Measurements from ENCODE around the gene PRMT3. TPM values are rescaled to one million over a fixed set of nuclear protein-coding genes. Genes with fewer than 3 reads are reported as not detected.

PRMT3 gene
- total RNA-seq, 2 experiments from 2014 or later: 11.2 to 11.8 TPM

DNA sequence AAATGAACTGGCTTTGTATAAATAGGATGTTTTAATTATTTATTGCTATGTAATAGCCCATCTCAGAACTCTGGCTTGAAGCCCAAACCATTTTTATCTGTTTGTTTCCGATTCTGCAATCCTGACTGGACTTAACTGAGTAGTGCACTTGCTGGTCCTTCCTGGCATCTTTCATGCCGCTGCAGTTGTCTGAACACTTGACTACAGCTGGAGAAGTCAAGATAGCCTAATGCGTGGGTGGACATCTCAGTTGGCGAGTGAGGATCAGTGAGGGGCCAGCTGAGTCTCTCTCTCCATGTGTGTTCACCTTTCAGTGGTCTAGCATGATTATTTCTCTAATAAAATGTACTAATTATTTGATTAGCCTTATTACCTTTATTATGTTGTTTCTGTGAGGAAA is 105.8 kb downstream of the PRMT3 start:
- POLR2A ChIA-PET: no interaction called here
- no peak overlapping the region for H3K4me3 ChIP-seq (ENCODE audit: low read length)
- H3K4me1 ChIP-seq (ENCODE audit: insufficient read depth, low read length): no peaks in the 10 kb centered on the region
- CTCF ChIA-PET: no interaction called here
- Mint-ChIP-seq H3K4me3 (no peak overlapping the region), H3K27me3 (no peaks in the 10 kb centered on the region), H3K27ac (no peak overlapping the region), H3K4me1 (ENCODE audit: low read depth) (no peaks in the 10 kb centered on the region), H3K36me3 (ENCODE audit: low read depth) (peaks cover 67% of the 10 kb centered on the region), H3K9me3 (no peaks in the 10 kb centered on the region)
- DNase-seq: no peak
- TF ChIP-seq, protein P1, sequence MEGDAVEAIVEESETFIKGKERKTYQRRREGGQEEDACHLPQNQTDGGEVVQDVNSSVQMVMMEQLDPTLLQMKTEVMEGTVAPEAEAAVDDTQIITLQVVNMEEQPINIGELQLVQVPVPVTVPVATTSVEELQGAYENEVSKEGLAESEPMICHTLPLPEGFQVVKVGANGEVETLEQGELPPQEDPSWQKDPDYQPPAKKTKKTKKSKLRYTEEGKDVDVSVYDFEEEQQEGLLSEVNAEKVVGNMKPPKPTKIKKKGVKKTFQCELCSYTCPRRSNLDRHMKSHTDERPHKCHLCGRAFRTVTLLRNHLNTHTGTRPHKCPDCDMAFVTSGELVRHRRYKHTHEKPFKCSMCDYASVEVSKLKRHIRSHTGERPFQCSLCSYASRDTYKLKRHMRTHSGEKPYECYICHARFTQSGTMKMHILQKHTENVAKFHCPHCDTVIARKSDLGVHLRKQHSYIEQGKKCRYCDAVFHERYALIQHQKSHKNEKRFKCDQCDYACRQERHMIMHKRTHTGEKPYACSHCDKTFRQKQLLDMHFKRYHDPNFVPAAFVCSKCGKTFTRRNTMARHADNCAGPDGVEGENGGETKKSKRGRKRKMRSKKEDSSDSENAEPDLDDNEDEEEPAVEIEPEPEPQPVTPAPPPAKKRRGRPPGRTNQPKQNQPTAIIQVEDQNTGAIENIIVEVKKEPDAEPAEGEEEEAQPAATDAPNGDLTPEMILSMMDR (IDR thresholded peaks at IDR 0.05): no peak
- H3K36me3 ChIP-seq (ENCODE audit: insufficient read depth, low read length): peaks cover 27% of the 10 kb centered on the region
- H3K27me3 ChIP-seq (ENCODE audit: control insufficient read depth in 1 of 2, insufficient read depth in 2 of 2, low read length in 2 of 2): no peaks in the 10 kb centered on the region
- intact Hi-C loops (cut with DNase I, micrococcal nuclease): no loop called here
- no peak for ATAC-seq (ENCODE audit: poor library complexity)
- no peak overlapping the region for H3K27ac ChIP-seq (ENCODE audit: low read depth in 1 of 2, low read length in 2 of 2)
- H3K9me3 ChIP-seq (ENCODE audit: control insufficient read depth in 1 of 2, insufficient read depth in 1 of 2, low read length in 2 of 2): no peaks in the 10 kb centered on the region

DNA sequence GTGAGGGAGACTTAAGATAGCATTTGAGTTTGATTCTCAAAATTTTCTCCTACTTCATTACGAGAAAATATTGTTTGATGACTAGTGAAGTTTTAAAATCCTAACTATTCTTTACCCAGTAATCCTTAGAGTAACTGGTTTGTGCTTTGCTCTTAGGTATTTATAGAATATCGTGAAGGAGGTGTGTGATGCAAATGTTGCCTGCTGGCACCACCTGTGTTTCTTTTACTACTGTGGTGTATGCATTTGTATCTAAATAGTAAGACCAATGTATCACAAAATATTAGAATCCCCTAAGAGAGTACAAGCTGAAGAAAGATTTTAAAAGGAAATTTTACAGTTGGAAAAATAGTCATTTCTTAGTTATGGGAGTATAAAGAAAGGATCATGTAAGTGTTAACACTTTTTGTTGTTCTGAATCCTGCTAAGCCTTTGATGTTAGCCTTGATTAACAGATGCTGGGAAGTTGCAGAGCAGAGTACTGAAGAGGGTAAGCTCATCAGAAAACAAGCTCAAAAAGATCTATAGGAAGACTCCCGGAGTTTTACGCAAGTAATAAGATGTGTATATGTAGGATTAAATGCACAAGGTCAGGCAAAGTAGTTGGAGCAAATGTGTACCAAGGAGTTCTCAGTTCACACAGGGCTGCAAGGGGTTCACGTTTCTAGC is 109.7 kb downstream of the PRMT3 start:
- Mint-ChIP-seq H3K4me3 (no peak overlapping the region), H3K4me1 (ENCODE audit: low read depth) (no peaks in the 10 kb centered on the region), H3K36me3 (ENCODE audit: low read depth) (peaks cover 52% of the 10 kb centered on the region), H3K9me3 (no peaks in the 10 kb centered on the region), H3K27me3 (no peaks in the 10 kb centered on the region), H3K27ac (no peak overlapping the region)
- Histone ChIP-seq H3K27ac (ENCODE audit: low read depth in 1 of 2, low read length in 2 of 2) (no peak overlapping the region), H3K27me3 (ENCODE audit: control insufficient read depth in 1 of 2, insufficient read depth in 2 of 2, low read length in 2 of 2) (no peaks in the 10 kb centered on the region), H3K9me3 (ENCODE audit: control insufficient read depth in 1 of 2, insufficient read depth in 1 of 2, low read length in 2 of 2) (no peaks in the 10 kb centered on the region), H3K36me3 (ENCODE audit: insufficient read depth, low read length) (peaks cover 25% of the 10 kb centered on the region), H3K4me1 (ENCODE audit: insufficient read depth, low read length) (no peaks in the 10 kb centered on the region), H3K4me3 (ENCODE audit: low read length) (no peak overlapping the region)
- ATAC-seq (ENCODE audit: poor library complexity) (no peak), DNase-seq (no peak)
- CTCF ChIA-PET: no interaction called here
- POLR2A ChIA-PET: no interaction called here
- TF ChIP-seq, protein P1 (IDR thresholded peaks at IDR 0.05): no peak
- intact Hi-C loops (cut with DNase I, micrococcal nuclease): no loop called here

DNA sequence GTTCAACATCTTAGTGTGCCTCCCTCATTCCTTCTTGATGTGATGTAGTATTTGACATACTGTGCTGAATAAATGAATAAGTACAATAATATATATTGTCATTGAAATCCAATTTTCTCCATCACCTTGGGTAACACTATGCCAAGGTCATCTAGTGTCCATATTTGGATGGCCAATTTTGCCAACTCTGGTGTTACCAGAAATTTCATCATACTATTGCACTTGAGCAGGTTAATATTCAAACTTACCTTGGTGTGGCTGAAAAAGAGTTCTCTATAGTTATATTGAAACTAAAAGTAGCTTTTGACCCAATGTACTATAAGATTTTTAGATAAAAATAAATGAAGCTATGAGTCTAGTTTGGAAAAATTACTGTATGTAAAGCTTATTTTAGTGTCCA is 113.7 kb downstream of the PRMT3 start:
- Histone ChIP-seq H3K27me3 (ENCODE audit: control insufficient read depth in 1 of 2, insufficient read depth in 2 of 2, low read length in 2 of 2) (no peaks in the 10 kb centered on the region), H3K9me3 (ENCODE audit: control insufficient read depth in 1 of 2, insufficient read depth in 1 of 2, low read length in 2 of 2) (no peaks in the 10 kb centered on the region), H3K27ac (ENCODE audit: low read depth in 1 of 2, low read length in 2 of 2) (no peak overlapping the region), H3K4me1 (ENCODE audit: insufficient read depth, low read length) (no peaks in the 10 kb centered on the region), H3K4me3 (ENCODE audit: low read length) (no peak overlapping the region), H3K36me3 (ENCODE audit: insufficient read depth, low read length) (peaks cover 9% of the 10 kb centered on the region)
- H3K27ac Mint-ChIP-seq: no peak overlapping the region
- intact Hi-C loops (cut with DNase I, micrococcal nuclease): no loop called here
- ChIA-PET CTCF (no interaction called here), POLR2A (no interaction called here)
- H3K27me3 Mint-ChIP-seq: no peaks in the 10 kb centered on the region
- DNase-seq: no peak
- ATAC-seq (ENCODE audit: poor library complexity): no peak
- H3K36me3 Mint-ChIP-seq (ENCODE audit: low read depth): peaks cover 59% of the 10 kb centered on the region
- TF ChIP-seq, protein P1 (IDR thresholded peaks at IDR 0.05): no peak
- no peaks in the 10 kb centered on the region for H3K4me1 Mint-ChIP-seq (ENCODE audit: low read depth)
- H3K9me3 Mint-ChIP-seq: no peaks in the 10 kb centered on the region
- no peak overlapping the region for H3K4me3 Mint-ChIP-seq

All from CD4-positive, alpha-beta T cell (primary cell).